Posterior cingulate gyrus (tissue), 11 donors: ENCODE results near the gene UNKL.
"Not testable (repeated sequence)": the region's sequence is repeated elsewhere in the genome, so short reads cannot be mapped to it uniquely, and the experiment has no call there.

Experiments
- DNase-seq, 10 donors: peaks; one replicate each; pipeline versions ENCODE4 v3.0.0 to v3.0.0-alpha.2; 2020 to 2021; ENCODE audit warnings: mixed read lengths in 3 of 10
- intact Hi-C: fragments of 100-400 bp; cut with DNase I; formaldehyde crosslinking; loops from one replicate; pipeline ENCODE4 v1.15.1; 2023

UNKL gene

GRCh38 chr16:1331712-1332617, 82.5 kb downstream of the UNKL start:
- intact Hi-C loops = no loop called here

DNA sequence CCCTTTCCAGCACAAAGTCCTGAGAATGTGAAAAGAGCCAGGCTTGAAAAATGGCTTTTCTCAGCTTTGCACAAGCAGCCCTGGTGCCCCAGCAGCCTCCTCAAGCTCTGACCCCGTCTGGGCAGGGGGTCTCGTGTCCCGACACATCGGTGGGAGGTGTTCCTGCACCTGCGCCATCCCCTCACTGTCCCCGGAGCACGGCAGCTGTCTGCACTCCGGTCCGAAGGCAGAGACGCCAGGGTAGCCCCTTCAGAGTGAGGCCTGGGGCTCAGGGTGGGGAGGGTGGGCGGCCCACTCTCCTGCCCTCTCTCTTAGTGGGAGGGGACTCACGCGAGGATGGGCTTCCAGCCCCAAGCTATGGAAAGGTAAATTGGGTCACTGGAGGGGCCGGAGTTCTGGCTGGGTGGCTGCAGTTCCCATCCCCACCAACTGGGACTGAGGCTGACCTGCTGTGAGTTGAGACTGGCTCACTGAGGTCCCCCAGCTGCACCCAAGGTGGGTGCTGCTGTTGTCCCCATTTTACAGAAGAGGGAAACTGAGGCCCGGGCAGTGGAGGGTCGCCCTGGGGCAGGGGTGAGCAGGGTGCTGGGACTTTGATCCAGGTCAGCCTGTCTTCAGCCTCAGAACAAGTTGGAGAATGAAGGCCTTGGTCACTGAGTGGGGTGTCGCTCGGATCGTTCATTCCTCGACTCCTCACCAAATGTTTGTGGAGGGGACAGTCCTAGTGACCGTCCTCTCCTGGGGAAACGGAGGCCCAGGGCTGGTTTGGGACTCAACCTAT, 83.4 kb downstream of the UNKL start:
- intact Hi-C loops = no loop called here
- no peak for DNase-seq

More at GRCh38 chr16:1331712-1332617, 82.5 kb downstream of the UNKL start:
- DNase-seq = peak in 5 of 10 donors; percentile 47 to 93 (median 58)

GRCh38 chr16:1330260-1330914, 84.1 kb downstream of the UNKL start:
- no peak for DNase-seq
- intact Hi-C loops = no loop called here

DNA sequence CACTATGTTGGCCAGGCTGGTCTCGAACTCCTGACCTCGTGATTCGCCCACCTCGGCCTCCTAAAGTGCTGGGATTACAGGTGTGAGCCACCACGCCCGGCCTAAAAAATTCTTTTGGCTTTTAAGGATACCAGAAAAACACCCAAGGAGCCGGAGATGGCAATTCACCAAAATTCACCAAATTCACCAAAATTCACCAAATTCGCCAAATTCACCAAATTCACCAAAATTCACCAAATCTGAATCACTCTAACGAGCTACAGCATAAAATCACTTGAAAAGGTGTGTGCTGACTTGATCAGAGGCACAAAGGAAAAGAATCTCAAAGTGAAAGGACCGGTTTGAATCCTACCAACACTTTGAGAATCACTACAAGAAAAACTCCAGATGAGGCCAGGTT, 85.5 kb downstream of the UNKL start:
- intact Hi-C loops = not testable (repeated sequence)

GRCh38 chr16:1328136-1328535, 86.4 kb downstream of the UNKL start:
- DNase-seq, intact Hi-C loops: not testable (repeated sequence)

More for the DNA sequence above, 85.5 kb downstream of the UNKL start:
- DNase-seq = not testable (repeated sequence)

DNA sequence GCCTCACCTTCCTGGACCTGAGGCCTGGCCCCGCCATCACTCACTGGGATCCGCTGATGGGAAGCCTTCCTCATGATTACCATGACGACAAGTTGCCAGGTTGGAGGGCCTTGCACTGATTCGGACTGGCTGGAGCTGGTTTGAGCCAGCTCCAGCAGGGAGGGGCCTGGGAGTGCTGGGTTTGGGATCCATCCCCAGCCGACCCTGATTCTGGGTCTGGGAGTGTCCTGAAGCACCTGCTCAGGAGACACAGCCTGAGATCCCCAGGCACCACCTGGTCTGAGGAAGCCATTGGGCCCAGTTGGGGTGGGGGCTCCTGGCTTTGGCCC, 86.9 kb downstream of the UNKL start:
- no peak for DNase-seq
- intact Hi-C loops = no loop called here

- DNase-seq = no peak
- intact Hi-C loops = no loop called here
Measured at GRCh38 chr16:1326946-1327618, 87.4 kb downstream of the UNKL start.

- intact Hi-C loops = no loop called here
Measured at GRCh38 chr16:1326391-1326790, 88.1 kb downstream of the UNKL start.

DNA sequence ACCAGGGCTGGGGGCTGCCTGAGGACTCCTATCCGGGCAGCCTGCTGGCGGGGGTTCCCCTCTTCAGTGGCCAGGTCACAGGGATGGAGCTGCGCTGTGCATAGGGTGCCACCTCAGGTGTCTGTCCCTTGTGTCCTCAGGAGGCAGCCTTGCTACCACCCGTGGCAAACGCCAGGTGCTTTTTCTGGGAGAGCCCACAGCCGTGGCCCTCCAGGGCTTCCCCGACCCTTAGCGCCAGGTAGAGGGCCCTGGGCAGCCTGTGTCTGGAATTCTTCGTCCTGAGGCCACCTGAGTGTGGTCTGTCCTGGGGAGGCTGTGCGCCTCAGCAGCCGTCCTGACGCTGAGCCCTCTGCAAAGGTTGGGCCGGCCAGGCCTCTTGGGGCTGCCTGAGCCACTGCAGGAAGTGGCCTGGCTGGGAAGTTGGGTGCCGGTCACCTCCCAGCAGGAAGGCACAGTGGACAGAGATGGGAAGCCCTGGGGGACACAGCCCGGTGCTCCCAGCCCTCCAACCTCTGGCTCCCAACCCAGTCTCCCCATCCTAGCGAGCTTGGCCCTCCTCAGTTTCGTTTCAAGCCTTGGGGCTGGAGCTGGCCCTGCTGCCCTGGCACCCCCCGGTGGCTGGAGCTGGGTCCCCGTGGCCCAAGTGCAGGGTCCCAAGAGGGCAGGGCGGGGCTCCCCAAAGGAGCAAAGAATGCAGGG, 88.7 kb downstream of the UNKL start:
- DNase-seq = no peak
- intact Hi-C loops = no loop called here

More at GRCh38 chr16:1326391-1326790, 88.1 kb downstream of the UNKL start:
- DNase-seq = no peak

GRCh38 chr16:1325261-1325660, 89.2 kb downstream of the UNKL start:
- DNase-seq = no peak
- intact Hi-C loops = no loop called here

GRCh38 chr16:1324286-1324826, 90.1 kb downstream of the UNKL start:
- intact Hi-C loops = no loop called here
- DNase-seq = no peak

GRCh38 chr16:1323296-1324239, 90.9 kb downstream of the UNKL start:
- DNase-seq = peak; percentile 46 to 95 (median 66)
- intact Hi-C loops = no loop called here

- intact Hi-C loops = no loop called here
- DNase-seq = no peak
Measured at GRCh38 chr16:1322407-1322806, 92.1 kb downstream of the UNKL start.

DNA sequence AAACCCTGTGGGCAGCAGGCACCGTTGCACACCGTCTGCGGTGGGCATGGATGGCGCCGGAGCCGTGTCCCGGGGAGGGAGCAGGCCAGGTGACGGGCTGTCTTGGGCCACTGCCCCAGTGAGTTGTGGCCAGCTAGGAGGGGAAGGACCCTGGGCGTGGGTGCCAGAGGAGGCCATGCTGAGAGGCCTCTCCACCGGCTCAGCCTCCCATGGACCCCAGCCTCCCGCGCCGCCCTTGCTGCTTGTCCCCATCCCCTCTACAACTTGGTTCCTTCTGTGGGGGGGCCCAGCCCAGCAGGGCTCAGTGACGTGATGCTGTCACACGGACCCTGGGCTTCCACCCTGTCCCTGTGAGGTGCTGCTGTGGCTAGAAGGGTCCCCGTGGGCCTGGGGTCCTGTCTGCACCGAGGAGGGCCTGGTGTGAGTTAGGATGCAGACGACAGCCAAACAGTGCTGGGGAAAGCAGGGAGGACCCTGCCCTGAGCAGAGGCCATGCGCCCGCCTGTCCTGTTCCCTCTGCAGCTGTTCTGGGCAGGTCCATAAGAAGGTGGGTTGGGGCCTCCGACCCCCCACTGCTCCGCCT, 93.8 kb downstream of the UNKL start:
- DNase-seq = no peak
- intact Hi-C loops = no loop called here

- no peak for DNase-seq
- intact Hi-C loops = no loop called here
Measured at GRCh38 chr16:1320097-1320496, 94.4 kb downstream of the UNKL start.

DNA sequence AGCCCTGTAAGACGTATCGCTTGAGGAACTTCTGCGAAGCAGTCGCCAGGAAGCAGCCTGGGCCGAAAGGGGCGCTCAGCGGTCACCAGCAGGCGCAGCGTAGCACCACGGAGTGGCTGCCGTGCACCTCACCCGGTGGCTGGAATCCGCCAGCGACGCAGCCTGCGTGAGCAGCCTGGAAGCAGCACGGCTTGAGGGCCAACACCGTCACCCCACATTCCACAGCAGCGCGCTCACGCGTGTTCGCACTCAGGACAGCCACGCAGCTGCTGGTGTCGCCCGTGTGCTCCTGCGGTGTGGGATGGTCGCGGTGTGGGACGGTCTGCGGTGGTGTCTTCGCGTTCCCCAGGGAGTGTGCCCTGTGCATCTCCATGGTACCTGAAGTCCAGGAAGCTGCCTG, 95.5 kb downstream of the UNKL start:
- DNase-seq = no peak
- intact Hi-C loops = no loop called here

DNA sequence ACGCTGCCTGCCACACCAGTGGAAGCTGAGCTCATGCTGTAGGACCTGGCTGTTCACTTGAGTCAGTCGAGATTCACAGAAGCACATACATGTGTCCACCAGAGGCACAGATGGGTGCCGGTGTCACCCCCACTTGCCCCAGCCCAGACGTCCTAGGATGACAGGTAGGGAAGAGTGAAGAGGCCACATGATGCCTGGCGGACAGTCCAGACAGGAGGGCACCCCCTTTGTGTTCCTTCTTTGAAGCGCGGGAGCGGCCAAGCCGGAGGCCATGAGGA, 96.3 kb downstream of the UNKL start:
- intact Hi-C loops = no loop called here
- no peak for DNase-seq

GRCh38 chr16:1317479-1318267, 96.8 kb downstream of the UNKL start:
- intact Hi-C loops = no loop called here
- DNase-seq = no peak
